ENCODE results near the gene S100A2. TPM values are rescaled to one million over a fixed set of nuclear protein-coding genes. Genes with fewer than 3 reads are reported as not detected.
"Not testable (repeated sequence)": the region's sequence is repeated elsewhere in the genome, so short reads cannot be mapped to it uniquely, and the experiment has no call there.

S100A2 gene
- total RNA-seq, 1 experiment from 2014 or later = not detected

GRCh38 chr1:153602749-153603148, 37.1 kb upstream of the S100A2 start:
- Histone ChIP-seq H2AFZ (ENCODE audit: low read length) (no peak overlapping the region), H3K4me2 (ENCODE audit: low read depth, low read length, poor library complexity, severe bottlenecking) (no peak overlapping the region), H3K27ac (ENCODE audit: low read length) (no peak overlapping the region), H3K79me2 (ENCODE audit: low read length) (no peaks in the 10 kb centered on the region), H3K9ac (ENCODE audit: low read length) (no peak overlapping the region), H3K4me3 (ENCODE audit: low read length) (no peak overlapping the region), H4K20me1 (ENCODE audit: insufficient read depth, low read depth, low read length) (no peaks in the 10 kb centered on the region), H3K9me2 (replicated peaks; ENCODE audit: insufficient read depth, low read length) (no peaks in the 10 kb centered on the region), H3K27me3 (ENCODE audit: low read length) (no peaks in the 10 kb centered on the region), H3K4me1 (ENCODE audit: low read length) (peaks cover 24% of the 10 kb centered on the region), H3K36me3 (ENCODE audit: insufficient read depth, low read length) (no peaks in the 10 kb centered on the region), H3K9me3 (ENCODE audit: low read length) (no peaks in the 10 kb centered on the region)
- no peak for DNase-seq

DNA sequence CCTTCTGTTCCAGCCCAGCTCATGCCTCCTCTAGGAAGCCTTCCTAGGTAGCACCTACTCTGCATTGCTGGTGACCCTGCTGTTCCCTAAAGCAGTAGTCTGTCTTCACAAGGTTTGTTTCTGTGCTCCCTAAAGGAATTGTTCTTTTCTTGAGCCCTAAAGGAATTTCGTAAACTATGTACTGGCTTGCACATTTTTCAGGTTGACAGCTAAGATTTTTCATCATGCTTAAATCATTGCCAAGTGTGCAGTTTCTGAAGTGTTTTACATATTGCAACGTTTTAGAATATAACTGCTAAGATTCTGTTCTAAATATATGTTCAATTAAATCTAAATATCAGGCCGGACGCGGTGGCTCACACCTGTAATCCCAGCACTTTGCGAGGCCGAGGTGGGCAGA, 34.2 kb upstream of the S100A2 start:
- Histone ChIP-seq H2AFZ (ENCODE audit: low read length) (no peak overlapping the region), H3K9me3 (ENCODE audit: low read length) (no peaks in the 10 kb centered on the region), H3K9me2 (replicated peaks; ENCODE audit: insufficient read depth, low read length) (no peaks in the 10 kb centered on the region), H3K36me3 (ENCODE audit: insufficient read depth, low read length) (no peaks in the 10 kb centered on the region), H3K27ac (ENCODE audit: low read length) (no peak overlapping the region), H3K9ac (ENCODE audit: low read length) (no peak overlapping the region), H3K27me3 (ENCODE audit: low read length) (no peaks in the 10 kb centered on the region), H3K79me2 (ENCODE audit: low read length) (no peaks in the 10 kb centered on the region), H3K4me2 (ENCODE audit: low read depth, low read length, poor library complexity, severe bottlenecking) (no peak overlapping the region), H4K20me1 (ENCODE audit: insufficient read depth, low read depth, low read length) (no peaks in the 10 kb centered on the region), H3K4me3 (ENCODE audit: low read length) (no peak overlapping the region), H3K4me1 (ENCODE audit: low read length) (peaks cover 33% of the 10 kb centered on the region)
- no peak for DNase-seq

DNA sequence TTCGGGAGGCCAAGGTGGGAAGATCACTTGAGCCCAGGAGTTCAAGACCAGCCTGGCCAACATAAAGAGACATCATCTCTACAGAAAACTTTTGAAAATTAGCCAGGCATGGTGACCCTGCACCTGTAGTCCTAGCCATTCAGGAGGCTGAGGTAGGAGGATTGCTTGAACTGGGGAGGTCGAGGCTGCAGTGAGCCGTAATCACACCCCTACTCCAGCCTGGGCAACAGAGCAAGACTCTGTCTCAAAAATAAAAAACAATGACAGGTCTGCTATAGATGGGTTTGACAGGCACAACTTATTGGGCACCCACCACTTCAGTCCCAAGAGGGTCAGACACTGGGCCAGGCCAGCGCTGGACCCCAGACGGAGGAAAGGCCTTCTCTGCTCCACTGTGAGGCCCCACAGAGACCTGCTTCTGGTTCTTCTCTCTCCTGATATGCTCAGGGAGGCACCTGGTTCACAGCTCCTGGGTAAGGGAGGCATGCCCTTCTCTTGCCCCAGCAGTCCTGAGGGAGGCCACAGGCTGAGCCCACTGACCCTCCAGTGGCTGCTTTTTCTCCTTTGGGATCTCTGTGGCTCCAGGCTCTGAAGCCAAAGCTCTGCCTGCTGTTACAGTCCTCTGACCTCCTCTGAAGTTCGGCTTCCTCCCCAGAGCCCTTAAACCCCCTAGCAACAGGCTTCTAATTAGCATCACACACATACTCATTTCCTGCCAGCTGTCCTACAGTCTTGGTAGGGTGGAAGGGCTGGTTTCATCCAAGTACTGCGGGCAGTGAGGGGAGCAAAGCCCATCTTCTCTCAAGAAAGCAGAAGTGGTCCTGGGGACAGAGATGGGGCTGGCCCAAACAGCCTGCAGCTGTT, 32.9 kb upstream of the S100A2 start:
- Histone ChIP-seq H4K20me1 (ENCODE audit: insufficient read depth, low read depth, low read length) (no peaks in the 10 kb centered on the region), H3K9me3 (ENCODE audit: low read length) (no peaks in the 10 kb centered on the region), H3K4me3 (ENCODE audit: low read length) (peak overlapping the region; percentile 19; the same call in 1 of the 2 replicates), H3K79me2 (ENCODE audit: low read length) (no peaks in the 10 kb centered on the region), H3K27ac (ENCODE audit: low read length) (peak overlapping the region; percentile 84), H3K27me3 (ENCODE audit: low read length) (no peaks in the 10 kb centered on the region), H3K4me2 (ENCODE audit: low read depth, low read length, poor library complexity, severe bottlenecking) (peak overlapping the region; percentile 60), H3K4me1 (ENCODE audit: low read length) (peaks cover 33% of the 10 kb centered on the region), H3K36me3 (ENCODE audit: insufficient read depth, low read length) (no peaks in the 10 kb centered on the region), H3K9ac (ENCODE audit: low read length) (peak overlapping the region; percentile 61), H2AFZ (ENCODE audit: low read length) (no peak overlapping the region; the same call in 1 of the 2 replicates), H3K9me2 (replicated peaks; ENCODE audit: insufficient read depth, low read length) (no peaks in the 10 kb centered on the region)
- peak; percentile 91 for DNase-seq

DNA sequence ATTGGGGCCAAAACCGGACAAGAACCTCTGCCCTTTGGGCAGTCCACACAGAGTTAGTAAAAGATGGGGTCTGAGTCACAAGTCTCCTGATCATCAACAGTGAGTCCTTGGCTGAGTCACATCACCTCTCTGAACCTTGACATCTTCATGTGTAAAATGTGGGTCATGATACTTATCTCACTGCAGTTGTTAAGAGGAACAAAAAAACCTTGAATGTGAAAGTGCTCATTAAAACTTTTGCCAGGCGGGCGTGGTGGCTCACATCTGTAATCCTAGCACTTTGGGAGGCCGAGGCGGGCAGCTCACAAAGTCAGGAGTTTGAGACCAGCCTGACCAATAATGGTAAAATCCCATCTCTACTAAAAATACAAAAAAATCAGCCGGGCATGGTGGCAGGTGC, 31.6 kb upstream of the S100A2 start:
- no peak overlapping the region for H3K4me2 ChIP-seq (ENCODE audit: low read depth, low read length, poor library complexity, severe bottlenecking)
- H2AFZ ChIP-seq (ENCODE audit: low read length) = no peak overlapping the region
- no peak for DNase-seq
- no peak overlapping the region for H3K27ac ChIP-seq (ENCODE audit: low read length)
- H3K36me3 ChIP-seq (ENCODE audit: insufficient read depth, low read length) = no peaks in the 10 kb centered on the region
- H3K9me3 ChIP-seq (ENCODE audit: low read length) = no peaks in the 10 kb centered on the region
- no peak overlapping the region for H3K9ac ChIP-seq (ENCODE audit: low read length)
- no peaks in the 10 kb centered on the region for H3K79me2 ChIP-seq (ENCODE audit: low read length)
- H3K4me3 ChIP-seq (ENCODE audit: low read length) = no peak overlapping the region
- no peaks in the 10 kb centered on the region for H4K20me1 ChIP-seq (ENCODE audit: insufficient read depth, low read depth, low read length)
- H3K9me2 ChIP-seq (replicated peaks; ENCODE audit: insufficient read depth, low read length) = no peaks in the 10 kb centered on the region
- H3K4me1 ChIP-seq (ENCODE audit: low read length) = peaks cover 33% of the 10 kb centered on the region
- H3K27me3 ChIP-seq (ENCODE audit: low read length) = no peaks in the 10 kb centered on the region

- Histone ChIP-seq H3K27ac (ENCODE audit: low read length) (no peak overlapping the region), H3K4me2 (ENCODE audit: low read depth, low read length, poor library complexity, severe bottlenecking) (no peak overlapping the region), H3K4me3 (ENCODE audit: low read length) (no peak overlapping the region), H3K9me2 (replicated peaks; ENCODE audit: insufficient read depth, low read length) (no peaks in the 10 kb centered on the region), H2AFZ (ENCODE audit: low read length) (peak overlapping the region; percentile 42; the same call in 1 of the 2 replicates), H3K9ac (ENCODE audit: low read length) (no peak overlapping the region), H3K36me3 (ENCODE audit: insufficient read depth, low read length) (no peaks in the 10 kb centered on the region), H3K79me2 (ENCODE audit: low read length) (no peaks in the 10 kb centered on the region), H3K27me3 (ENCODE audit: low read length) (no peaks in the 10 kb centered on the region), H4K20me1 (ENCODE audit: insufficient read depth, low read depth, low read length) (no peaks in the 10 kb centered on the region), H3K4me1 (ENCODE audit: low read length) (peaks cover 12% of the 10 kb centered on the region), H3K9me3 (ENCODE audit: low read length) (no peaks in the 10 kb centered on the region)
- no peak for DNase-seq
Observed at GRCh38 chr1:153592748-153593147, 27.1 kb upstream of the S100A2 start.

GRCh38 chr1:153588482-153588881, 22.8 kb upstream of the S100A2 start:
- Histone ChIP-seq H3K27me3 (ENCODE audit: low read length) (no peaks in the 10 kb centered on the region), H3K9me2 (replicated peaks; ENCODE audit: insufficient read depth, low read length) (no peaks in the 10 kb centered on the region), H3K4me2 (ENCODE audit: low read depth, low read length, poor library complexity, severe bottlenecking) (no peak overlapping the region), H3K9ac (ENCODE audit: low read length) (no peak overlapping the region), H3K36me3 (ENCODE audit: insufficient read depth, low read length) (no peaks in the 10 kb centered on the region), H3K9me3 (ENCODE audit: low read length) (no peaks in the 10 kb centered on the region), H3K27ac (ENCODE audit: low read length) (no peak overlapping the region), H4K20me1 (ENCODE audit: insufficient read depth, low read depth, low read length) (no peaks in the 10 kb centered on the region), H2AFZ (ENCODE audit: low read length) (no peak overlapping the region), H3K4me1 (ENCODE audit: low read length) (no peaks in the 10 kb centered on the region), H3K4me3 (ENCODE audit: low read length) (no peak overlapping the region), H3K79me2 (ENCODE audit: low read length) (no peaks in the 10 kb centered on the region)
- DNase-seq = no peak

GRCh38 chr1:153588033-153588432, 22.4 kb upstream of the S100A2 start:
- H3K4me3 ChIP-seq (ENCODE audit: low read length); H3K9me3 ChIP-seq (ENCODE audit: low read length); H3K9me2 ChIP-seq (replicated peaks; ENCODE audit: insufficient read depth, low read length); H4K20me1 ChIP-seq (ENCODE audit: insufficient read depth, low read depth, low read length); DNase-seq; H3K36me3 ChIP-seq (ENCODE audit: insufficient read depth, low read length); H3K27ac ChIP-seq (ENCODE audit: low read length); H3K9ac ChIP-seq (ENCODE audit: low read length); H2AFZ ChIP-seq (ENCODE audit: low read length); H3K4me1 ChIP-seq (ENCODE audit: low read length); H3K27me3 ChIP-seq (ENCODE audit: low read length); H3K79me2 ChIP-seq (ENCODE audit: low read length); H3K4me2 ChIP-seq (ENCODE audit: low read depth, low read length, poor library complexity, severe bottlenecking): not testable (repeated sequence)

DNA sequence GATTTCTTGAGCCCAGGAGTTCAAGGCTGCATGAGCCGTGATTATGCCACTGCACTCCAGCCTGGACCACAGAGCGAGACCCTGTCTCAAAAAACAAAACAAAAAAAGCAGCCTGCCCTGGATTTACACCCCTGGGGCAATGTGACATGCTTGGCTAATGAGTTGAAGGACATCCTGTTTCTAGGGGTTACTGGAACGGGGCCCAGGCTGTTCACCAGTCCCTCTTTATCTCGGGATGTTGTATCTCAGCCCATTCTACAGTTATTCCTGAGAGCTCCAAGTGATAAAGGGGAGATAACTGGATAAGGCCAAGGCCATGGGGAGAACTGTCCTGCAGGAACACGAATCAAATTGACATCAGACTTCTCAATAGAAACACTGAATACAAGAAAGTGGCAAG, 21.7 kb upstream of the S100A2 start:
- DNase-seq = no peak
- Histone ChIP-seq H3K27me3 (ENCODE audit: low read length) (no peaks in the 10 kb centered on the region), H3K9me2 (replicated peaks; ENCODE audit: insufficient read depth, low read length) (no peaks in the 10 kb centered on the region), H3K27ac (ENCODE audit: low read length) (no peak overlapping the region), H3K9ac (ENCODE audit: low read length) (no peak overlapping the region), H2AFZ (ENCODE audit: low read length) (0 out of 2 replicates have a peak overlapping the region, but pooled peaks have one; percentile 13), H3K79me2 (ENCODE audit: low read length) (no peaks in the 10 kb centered on the region), H4K20me1 (ENCODE audit: insufficient read depth, low read depth, low read length) (no peaks in the 10 kb centered on the region), H3K4me1 (ENCODE audit: low read length) (no peaks in the 10 kb centered on the region), H3K36me3 (ENCODE audit: insufficient read depth, low read length) (no peaks in the 10 kb centered on the region), H3K4me2 (ENCODE audit: low read depth, low read length, poor library complexity, severe bottlenecking) (no peak overlapping the region), H3K4me3 (ENCODE audit: low read length) (no peak overlapping the region), H3K9me3 (ENCODE audit: low read length) (no peaks in the 10 kb centered on the region)
